Astrocyte of the cerebellum (primary cell): Measurements from ENCODE around the gene BICRAL.
"Not testable (repeated sequence)": the region's sequence is repeated elsewhere in the genome, so short reads cannot be mapped to it uniquely, and the experiment has no call there.

Experiments
- DNase-seq: peaks from one replicate; pipeline ENCODE4 v3.0.0-alpha.2; 2011; ENCODE audit warnings: low read depth
- H3K4me3 ChIP-seq: 2 replicates; pipeline ENCODE4 v1.5.1; 2011; ENCODE audit warnings: mild to moderate bottlenecking, low read depth, low read length, moderate library complexity
- in situ Hi-C: cut with HindIII; loops from 2 replicates; pipeline ENCODE4 v1.10.0; 2017; ENCODE audit warnings: low sequenced_read_pairs
- TF ChIP-seq, protein P1 (sequence below): IDR thresholded peaks from 2 replicates; pipeline ENCODE4 v1.5.1; 2012; ENCODE audit warnings: low read length, low read depth, moderate library complexity, mild to moderate bottlenecking; ENCODE audit errors: missing control alignments

Gene BICRAL

DNA sequence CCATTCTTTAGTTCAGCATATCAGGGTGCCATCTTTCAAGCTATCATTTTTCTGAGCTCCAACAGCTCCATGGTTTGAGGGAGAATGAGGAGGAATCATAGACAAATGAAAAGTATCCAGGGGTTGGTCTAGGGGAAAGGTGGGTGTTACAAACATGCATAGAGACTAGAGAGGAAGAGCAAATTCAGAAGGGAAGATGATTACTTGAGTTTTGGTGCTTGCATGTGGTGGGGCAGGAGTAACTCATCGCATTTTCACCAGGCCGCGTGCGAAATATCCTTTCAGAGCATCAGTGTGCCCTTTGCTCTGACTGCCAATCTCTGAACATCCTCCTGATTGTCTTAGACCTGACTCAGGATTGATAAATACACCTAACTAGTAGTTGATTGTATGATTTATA, 7.7 kb upstream of the BICRAL start:
- TF ChIP-seq, protein P1, sequence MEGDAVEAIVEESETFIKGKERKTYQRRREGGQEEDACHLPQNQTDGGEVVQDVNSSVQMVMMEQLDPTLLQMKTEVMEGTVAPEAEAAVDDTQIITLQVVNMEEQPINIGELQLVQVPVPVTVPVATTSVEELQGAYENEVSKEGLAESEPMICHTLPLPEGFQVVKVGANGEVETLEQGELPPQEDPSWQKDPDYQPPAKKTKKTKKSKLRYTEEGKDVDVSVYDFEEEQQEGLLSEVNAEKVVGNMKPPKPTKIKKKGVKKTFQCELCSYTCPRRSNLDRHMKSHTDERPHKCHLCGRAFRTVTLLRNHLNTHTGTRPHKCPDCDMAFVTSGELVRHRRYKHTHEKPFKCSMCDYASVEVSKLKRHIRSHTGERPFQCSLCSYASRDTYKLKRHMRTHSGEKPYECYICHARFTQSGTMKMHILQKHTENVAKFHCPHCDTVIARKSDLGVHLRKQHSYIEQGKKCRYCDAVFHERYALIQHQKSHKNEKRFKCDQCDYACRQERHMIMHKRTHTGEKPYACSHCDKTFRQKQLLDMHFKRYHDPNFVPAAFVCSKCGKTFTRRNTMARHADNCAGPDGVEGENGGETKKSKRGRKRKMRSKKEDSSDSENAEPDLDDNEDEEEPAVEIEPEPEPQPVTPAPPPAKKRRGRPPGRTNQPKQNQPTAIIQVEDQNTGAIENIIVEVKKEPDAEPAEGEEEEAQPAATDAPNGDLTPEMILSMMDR: no peak
- no peak for DNase-seq
- in situ Hi-C loops: no loop called here
- H3K4me3 ChIP-seq: no peak overlapping the region

DNA sequence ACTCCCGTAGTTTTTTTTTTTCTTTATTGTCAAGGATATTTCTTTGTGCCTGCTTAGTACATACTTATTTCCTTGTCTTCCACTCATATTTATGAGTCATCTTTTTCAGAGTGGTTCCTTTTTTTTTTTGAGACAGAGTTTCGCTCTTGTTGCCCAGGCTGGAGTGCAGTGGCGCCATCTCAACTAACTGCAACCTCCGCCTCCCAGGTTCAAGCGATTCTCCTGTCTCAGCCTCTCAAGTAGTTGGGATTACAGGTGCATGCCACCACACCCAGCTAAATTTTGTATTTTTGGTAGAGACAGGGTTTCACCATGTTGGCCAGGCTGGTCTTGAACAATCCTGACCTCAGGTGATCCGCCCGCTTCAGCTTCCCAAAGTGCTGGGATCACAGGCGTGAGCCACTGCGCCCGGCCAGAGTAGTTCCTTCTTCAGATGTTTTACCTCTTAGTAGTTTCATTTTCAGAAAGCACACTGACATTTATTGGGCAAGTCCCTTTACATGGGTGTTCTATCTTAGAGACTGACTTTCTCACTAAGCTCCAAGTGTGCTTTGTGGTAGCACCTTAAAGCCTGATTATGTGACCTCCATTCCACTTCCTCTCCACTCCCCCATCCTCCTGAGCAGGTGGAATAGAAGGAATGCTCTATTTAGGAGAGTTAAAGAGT, 6.9 kb upstream of the BICRAL start:
- DNase-seq, H3K4me3 ChIP-seq, in situ Hi-C loops: not testable (repeated sequence)

DNA sequence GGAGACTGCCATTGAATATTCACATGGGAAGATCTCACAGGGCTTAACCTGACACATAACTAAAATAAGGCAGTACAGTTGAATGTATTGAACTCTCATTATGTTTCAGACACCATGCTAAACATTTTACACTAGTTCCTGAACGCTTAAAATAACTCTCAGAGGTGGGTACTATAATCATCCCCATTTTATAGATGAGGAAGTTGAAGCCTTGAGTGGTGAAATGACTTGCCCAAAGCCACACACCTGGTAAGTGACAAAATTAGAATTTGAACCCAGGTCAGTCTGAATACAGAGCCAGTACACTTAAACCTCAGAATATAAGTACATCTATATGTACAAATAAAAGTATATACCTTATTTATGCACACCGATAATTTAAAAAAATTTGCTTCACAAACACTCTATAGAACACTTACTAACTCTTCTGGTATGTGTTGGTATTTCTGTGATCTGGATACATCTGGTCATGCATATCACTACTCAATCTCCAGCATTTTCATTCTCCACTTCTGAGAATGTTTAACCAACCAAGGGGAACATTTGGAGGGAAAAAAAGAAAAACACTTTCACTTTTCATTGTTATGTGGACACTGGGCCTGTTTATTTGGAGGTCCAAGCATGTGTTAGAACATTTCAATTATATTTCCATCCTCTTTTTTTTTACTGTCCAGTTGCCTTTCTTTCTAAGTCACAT, 4.6 kb upstream of the BICRAL start:
- TF ChIP-seq, protein P1: no peak
- no peak overlapping the region for H3K4me3 ChIP-seq
- in situ Hi-C loops: no loop called here
- DNase-seq: peak; percentile 63

DNA sequence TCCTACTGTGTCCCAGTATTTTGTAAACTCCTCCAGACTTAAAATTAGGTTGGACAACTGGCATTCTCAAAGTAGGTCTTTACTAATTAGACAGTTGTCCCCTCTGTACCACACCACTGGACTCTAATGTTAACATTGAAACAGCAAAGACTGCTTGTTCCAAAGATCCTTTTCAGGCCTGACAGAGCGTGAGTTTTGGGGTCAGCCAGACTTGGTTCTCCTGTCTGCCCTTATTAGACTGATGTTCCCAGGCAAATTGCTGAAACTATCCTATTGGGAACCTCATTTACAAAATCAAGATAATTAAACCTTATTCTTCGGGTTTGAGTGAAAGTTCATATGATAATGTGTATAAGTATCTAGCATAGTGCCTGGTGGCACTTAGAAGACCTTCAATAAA, 3.7 kb upstream of the BICRAL start:
- H3K4me3 ChIP-seq: no peak overlapping the region
- DNase-seq: no peak
- TF ChIP-seq, protein P1: no peak
- in situ Hi-C loops: no loop called here

DNA sequence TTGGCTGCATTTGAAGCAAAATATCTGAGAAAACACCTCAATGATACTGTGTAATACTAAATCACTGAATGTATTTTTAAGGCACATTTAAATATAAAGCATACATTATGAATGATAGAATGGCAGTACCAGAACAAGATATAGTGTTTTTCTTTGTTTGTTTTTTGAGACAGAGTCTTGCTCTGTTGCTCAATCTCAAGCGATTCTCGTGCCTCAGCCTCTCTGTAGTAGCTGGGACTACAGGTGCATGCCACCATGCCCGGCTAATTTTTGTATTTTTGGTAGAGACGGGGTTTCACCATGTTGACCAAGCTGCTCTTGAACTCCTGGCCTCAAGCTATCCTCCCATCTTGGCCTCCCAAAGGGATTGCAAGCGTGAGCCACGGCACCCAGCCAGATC, 2.3 kb upstream of the BICRAL start:
- in situ Hi-C loops: no loop called here
- TF ChIP-seq, protein P1: no peak
- no peak for DNase-seq
- no peak overlapping the region for H3K4me3 ChIP-seq

DNA sequence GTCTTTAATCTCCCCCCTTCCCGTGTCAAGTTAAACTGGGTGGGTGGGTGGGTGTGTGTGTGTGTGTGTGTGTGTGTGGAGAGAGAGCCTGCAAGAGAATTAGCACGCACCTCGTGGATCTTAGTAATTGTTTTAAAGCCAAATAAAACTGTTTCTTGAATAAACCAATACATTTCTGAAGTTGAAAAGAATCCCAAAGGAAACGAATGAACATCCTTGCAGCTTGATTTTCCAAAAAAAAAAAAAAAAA, 381 bp upstream of the BICRAL start:
- DNase-seq: no peak
- in situ Hi-C loops: loop anchor here (5.0 kb wide), 1 partner anchor 89 kb away; no protein-coding TSS in a partner anchor
- TF ChIP-seq, protein P1: no peak
- peak overlapping the region; percentile 72 for H3K4me3 ChIP-seq

DNA sequence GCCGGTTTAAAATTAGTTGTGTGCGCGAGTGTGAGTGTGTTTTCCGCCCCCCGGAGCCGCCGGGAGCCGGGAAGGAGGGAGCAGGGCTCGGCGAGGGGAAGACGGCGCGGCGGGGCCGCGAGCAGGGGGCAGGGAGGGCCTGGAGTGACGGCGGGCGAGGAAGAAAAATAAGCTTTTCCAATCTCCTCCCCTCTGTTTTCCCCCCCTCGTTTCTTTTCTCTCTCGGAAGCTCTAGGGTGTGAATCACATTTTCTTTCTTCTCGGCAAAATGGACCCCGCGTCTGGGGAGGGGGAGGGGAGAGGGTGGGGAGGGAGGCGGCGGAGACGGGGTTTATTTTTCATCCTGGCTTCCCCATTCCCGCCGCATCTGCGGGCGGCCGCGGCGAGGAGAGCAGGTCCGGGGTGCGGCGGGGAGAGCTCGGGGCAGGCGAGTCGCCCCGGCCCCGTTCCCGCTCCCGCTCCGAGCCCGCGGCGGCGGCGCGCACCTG, 881 bp downstream of the BICRAL start:
- peak overlapping the region; percentile 72 for H3K4me3 ChIP-seq
- TF ChIP-seq, protein P1: no peak
- in situ Hi-C loops: loop anchor here (5.0 kb wide), 1 partner anchor 90 kb away; no protein-coding TSS in a partner anchor
- DNase-seq: peak; percentile 73
